HepG2 (cell line): ENCODE results near the gene TUBGCP6. TPM values are rescaled to one million over a fixed set of nuclear protein-coding genes. Genes with fewer than 3 reads are reported as not detected.

ENCODE experiments used
- AGO1 ChIP-seq: fragments of 200-400 bp; formaldehyde crosslinking; IDR thresholded peaks from 2 replicates; pipeline ENCODE4 v1.6.1; 2017; ENCODE audit warnings: mild to moderate bottlenecking, low read depth, low read length, moderate library complexity; ENCODE audit not compliant: poor library complexity, severe bottlenecking
- CHD2 ChIP-seq: IDR thresholded peaks from 2 replicates; pipeline ENCODE4 v1.6.1; 2011; ENCODE audit warnings: low read depth, low read length, improper control_type of control experiment
- DNMT1 ChIP-seq: sonication (generic); formaldehyde crosslinking; IDR thresholded peaks from 2 replicates; pipeline ENCODE4 v1.5.1; 2020; ENCODE audit warnings: mild to moderate bottlenecking, missing genetic modification reagents
- E2F1 ChIP-seq: sonication (generic); formaldehyde crosslinking; IDR thresholded peaks from 2 replicates; pipeline ENCODE4 v1.5.0; 2020; ENCODE audit warnings: missing genetic modification reagents
- GFI1 ChIP-seq: sonication (generic); formaldehyde crosslinking; IDR thresholded peaks from 2 replicates; pipeline ENCODE4 v1.5.0; 2020; ENCODE audit warnings: missing genetic modification reagents, mild to moderate bottlenecking, borderline replicate concordance
- KDM5B ChIP-seq: sonication (generic); formaldehyde crosslinking; IDR thresholded peaks from 2 replicates; pipeline ENCODE4 v1.4.0; 2020; ENCODE audit warnings: missing genetic modification reagents, mild to moderate bottlenecking, borderline replicate concordance
- NFAT5 ChIP-seq: sonication (generic); formaldehyde crosslinking; IDR thresholded peaks from 2 replicates; pipeline ENCODE4 v1.4.0; 2020; ENCODE audit warnings: missing genetic modification reagents
- PAF1 ChIP-seq: IDR thresholded peaks from 2 replicates; pipeline ENCODE4 v1.6.1; 2016; ENCODE audit warnings: missing genetic modification reagents, missing compliant biosample characterization
- RAD21 ChIP-seq: fragments of 450-650 bp; formaldehyde crosslinking; IDR thresholded peaks from 2 replicates; pipeline ENCODE4 v1.5.0; 2020; ENCODE audit warnings: mild to moderate bottlenecking
- RNF219 ChIP-seq: sonication (generic); formaldehyde crosslinking; IDR thresholded peaks from 2 replicates; pipeline ENCODE4 v1.5.0; 2020; ENCODE audit warnings: mild to moderate bottlenecking, missing genetic modification reagents
- SNAPC5 ChIP-seq: sonication (generic); formaldehyde crosslinking; IDR thresholded peaks from 2 replicates; pipeline ENCODE4 v1.8.1; 2023; ENCODE audit warnings: mild to moderate bottlenecking, missing genetic modification reagents, borderline replicate concordance
- TOE1 ChIP-seq: sonication (generic); formaldehyde crosslinking; IDR thresholded peaks from 2 replicates; pipeline ENCODE4 v1.4.0; 2020; ENCODE audit warnings: mild to moderate bottlenecking, missing genetic modification reagents
- ZBTB49 ChIP-seq: sonication (generic); formaldehyde crosslinking; IDR thresholded peaks from 2 replicates; pipeline ENCODE4 v1.4.0; 2020; ENCODE audit warnings: missing genetic modification reagents, borderline replicate concordance
- ZFY ChIP-seq: sonication (generic); formaldehyde crosslinking; IDR thresholded peaks from 2 replicates; pipeline ENCODE4 v1.4.0; 2020; ENCODE audit warnings: missing genetic modification reagents
- ZNF230 ChIP-seq: sonication (generic); formaldehyde crosslinking; IDR thresholded peaks from 2 replicates; pipeline ENCODE4 v1.4.0; 2020; ENCODE audit warnings: mild to moderate bottlenecking, missing genetic modification reagents
- ZNF563 ChIP-seq: sonication (generic); formaldehyde crosslinking; IDR thresholded peaks from 2 replicates; pipeline ENCODE4 v1.8.0; 2022; ENCODE audit warnings: mild to moderate bottlenecking, moderate library complexity, missing genetic modification reagents
- ZSCAN25 ChIP-seq: sonication (generic); formaldehyde crosslinking; IDR thresholded peaks from 2 replicates; pipeline ENCODE4 v1.8.0; 2022; ENCODE audit warnings: mild to moderate bottlenecking, missing genetic modification reagents
- polyA plus RNA-seq, 8 experiments: library from polyadenylated mRNA; depleted of rRNA in 3 of 8; stranded (reverse) in 7 of 8; unstranded in 1 of 8; fragments of >200 nt; fragmentation: Illumina TruSeq in 4 of 8; extraction: Trizol in 4 of 8; gene quantifications; 2 replicates each; pipeline versions ENCODE4 v1.2.1 to v1.2.3, GENCODE V29; 2011 to 2016; ENCODE audit warnings: low read depth in 4 of 8, missing spikeins in 1 of 8, mixed read lengths in 1 of 8; ENCODE audit not compliant: insufficient read depth in 1 of 8
- total RNA-seq, 5 experiments: library from RNA; depleted of rRNA; stranded (reverse); fragments of >200 nt; fragmentation: Illumina TruSeq; extraction: Trizol; gene quantifications; 2 replicates each; pipeline ENCODE4 v1.2.3, GENCODE V29; 2016; ENCODE audit warnings: low read depth in 1 of 5

The TUBGCP6 gene
- total and polyA plus RNA-seq, 2 of the 13 experiments (the other 11 are each of a cell fraction or from before 2014, with no cell fraction given): 14.6 to 15.7 TPM

- TF ChIP-seq ZBTB49 (CRISPR knock-in tag) (no peak), GFI1 (peak; percentile 5; the same call in 1 of the 2 replicates), ZSCAN25 (CRISPR knock-in tag) (0 out of 2 replicates have a peak, but pooled peaks have one; percentile 22), TOE1 (CRISPR knock-in tag) (no peak), AGO1 (peak; percentile 97), RNF219 (CRISPR knock-in tag) (no peak), E2F1 (no peak), NFAT5 (peak; percentile 27; the same call in 1 of the 2 replicates), DNMT1 (CRISPR knock-in tag) (peak; percentile 68; the same call in 1 of the 2 replicates), RAD21 (CRISPR knock-in tag) (peak; percentile 60), SNAPC5 (CRISPR knock-in tag) (no peak), ZFY (CRISPR knock-in tag) (peak; percentile 70), PAF1 (no peak; the same call in 1 of the 2 replicates), ZNF230 (peak; percentile 60; the same call in 1 of the 2 replicates), CHD2 (peak; percentile 95), ZNF563 (CRISPR knock-in tag) (peak; percentile 70; the same call in 1 of the 2 replicates), KDM5B (CRISPR knock-in tag) (peak; percentile 72; the same call in 1 of the 2 replicates)
Observed at GRCh38 chr22:50250555-50251476, 6.0 kb upstream of the TUBGCP6 start, which contains the start of gene HDAC10 (continued).
